Brain microvascular endothelial cell (primary cell): ENCODE results near the gene MFSD6.
"Not testable (repeated sequence)": the region's sequence is repeated elsewhere in the genome, so short reads cannot be mapped to it uniquely, and the experiment has no call there.

Experiments
- DNase-seq: peaks from one replicate; pipeline ENCODE4 v3.0.0-alpha.2; 2020
- H3K27ac ChIP-seq: fragments of 250-450 bp; sonication (Bioruptor Pico); 2 replicates; pipeline ENCODE4 v1.5.1; 2020; ENCODE audit warnings: mild to moderate bottlenecking, moderate library complexity
- H3K27me3 ChIP-seq: fragments of 250-450 bp; sonication (Bioruptor Pico); replicated peaks from 2 replicates; pipeline ENCODE4 v1.5.1; 2020; ENCODE audit warnings: mild to moderate bottlenecking
- H3K36me3 ChIP-seq: fragments of 250-450 bp; sonication (Bioruptor Pico); replicated peaks from 2 replicates; pipeline ENCODE4 v1.5.1; 2020; ENCODE audit warnings: mild to moderate bottlenecking
- H3K4me3 ChIP-seq: 2 replicates; pipeline ENCODE4 v1.5.1; 2011; ENCODE audit warnings: low read depth, mild to moderate bottlenecking, control low read depth, low read length, moderate library complexity
- CTCF ChIP-seq: IDR thresholded peaks from 2 replicates; pipeline ENCODE4 v1.5.1; 2011; ENCODE audit warnings: low read depth, mild to moderate bottlenecking, moderate library complexity, low read length, control low read depth, inconsistent platforms; ENCODE audit errors: missing control alignments
- in situ Hi-C: cut with HindIII; loops from 2 replicates; pipeline ENCODE4 v1.10.0; 2017; ENCODE audit warnings: low sequenced_read_pairs, low pct_ligation_motif_present

The MFSD6 gene

GRCh38 chr2:190501702-190502407, 93.7 kb downstream of the MFSD6 start:
- TF ChIP-seq CTCF = no peak
- Histone ChIP-seq H3K27ac (no peak overlapping the region), H3K36me3 (no peaks in the 10 kb centered on the region), H3K27me3 (no peaks in the 10 kb centered on the region), H3K4me3 (no peak overlapping the region)
- no peak for DNase-seq
- in situ Hi-C loops = no loop called here

DNA sequence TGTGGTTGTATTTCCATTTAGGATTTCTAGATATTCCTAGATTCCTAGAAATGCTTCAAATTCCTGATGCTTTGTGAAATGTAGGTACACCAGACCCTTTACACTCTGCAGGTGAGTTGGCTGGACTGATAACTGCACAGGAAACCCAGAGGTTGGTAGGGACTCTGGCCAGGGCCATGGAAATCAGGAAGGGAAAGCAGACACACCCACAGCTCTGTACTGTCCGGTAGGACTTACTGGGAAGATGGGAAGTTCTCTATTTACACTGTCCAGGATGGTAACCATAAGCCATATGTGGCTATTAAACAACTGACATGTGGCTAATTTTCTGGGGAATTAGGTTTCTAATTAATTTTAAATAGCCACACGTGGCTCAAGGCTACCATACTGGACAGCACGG, 94.9 kb downstream of the MFSD6 start:
- in situ Hi-C loops = no loop called here
- H3K27ac ChIP-seq = no peak overlapping the region

DNA sequence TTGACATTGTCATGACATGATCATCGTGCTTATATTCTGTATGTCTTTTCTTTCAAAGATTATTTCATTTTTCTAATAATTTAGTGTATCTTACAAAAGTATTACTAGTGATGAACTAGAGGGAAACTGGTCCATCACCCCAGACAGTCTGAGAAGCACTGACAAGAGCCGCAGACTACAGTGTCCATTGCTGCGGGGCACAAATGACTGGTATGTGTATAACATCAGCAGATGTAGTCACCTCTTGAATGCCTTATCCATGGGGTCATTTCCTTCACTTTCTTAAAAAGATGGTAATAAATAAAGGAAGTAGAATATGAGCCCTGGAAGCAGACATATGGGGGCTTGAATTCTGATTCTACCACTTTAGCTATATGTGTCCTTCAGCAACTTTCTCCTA, 96.8 kb downstream of the MFSD6 start:
- in situ Hi-C loops = no loop called here
- H3K27ac ChIP-seq = no peak overlapping the region
- no peaks in the 10 kb centered on the region for H3K27me3 ChIP-seq
- no peak for TF ChIP-seq CTCF
- no peaks in the 10 kb centered on the region for H3K36me3 ChIP-seq
- H3K4me3 ChIP-seq = no peak overlapping the region
- no peak for DNase-seq

More for the DNA sequence above, 94.9 kb downstream of the MFSD6 start:
- no peak for DNase-seq
- Histone ChIP-seq H3K4me3 (no peak overlapping the region), H3K27me3 (no peaks in the 10 kb centered on the region), H3K36me3 (no peaks in the 10 kb centered on the region)
- no peak for TF ChIP-seq CTCF

GRCh38 chr2:190505696-190506095, 97.5 kb downstream of the MFSD6 start:
- DNase-seq = no peak
- TF ChIP-seq CTCF = no peak
- Histone ChIP-seq H3K4me3 (no peak overlapping the region), H3K27me3 (no peaks in the 10 kb centered on the region), H3K27ac (no peak overlapping the region), H3K36me3 (no peaks in the 10 kb centered on the region)
- in situ Hi-C loops = no loop called here

DNA sequence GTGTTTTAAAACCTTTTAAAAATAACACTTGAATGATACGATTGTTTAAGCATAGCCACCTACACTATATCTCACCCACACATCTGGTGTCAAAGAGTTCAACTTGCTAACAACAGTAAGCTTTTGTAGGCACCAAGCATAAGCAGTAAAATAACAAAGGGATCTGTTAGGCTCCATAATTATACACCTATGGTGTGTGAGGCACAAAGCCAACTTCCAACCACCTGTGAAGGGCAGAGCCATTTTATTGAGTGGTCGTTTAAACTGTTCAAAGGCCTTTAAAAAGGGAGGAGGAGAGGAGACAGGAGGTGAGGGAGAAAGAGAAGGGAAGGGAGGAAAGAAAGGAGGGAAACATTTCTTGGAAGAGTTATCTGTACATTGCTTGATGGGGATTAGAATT, 98.5 kb downstream of the MFSD6 start:
- DNase-seq = no peak
- no peak overlapping the region for H3K27ac ChIP-seq
- no peaks in the 10 kb centered on the region for H3K27me3 ChIP-seq
- no peak for TF ChIP-seq CTCF
- in situ Hi-C loops = no loop called here
- no peaks in the 10 kb centered on the region for H3K36me3 ChIP-seq
- H3K4me3 ChIP-seq = no peak overlapping the region

DNA sequence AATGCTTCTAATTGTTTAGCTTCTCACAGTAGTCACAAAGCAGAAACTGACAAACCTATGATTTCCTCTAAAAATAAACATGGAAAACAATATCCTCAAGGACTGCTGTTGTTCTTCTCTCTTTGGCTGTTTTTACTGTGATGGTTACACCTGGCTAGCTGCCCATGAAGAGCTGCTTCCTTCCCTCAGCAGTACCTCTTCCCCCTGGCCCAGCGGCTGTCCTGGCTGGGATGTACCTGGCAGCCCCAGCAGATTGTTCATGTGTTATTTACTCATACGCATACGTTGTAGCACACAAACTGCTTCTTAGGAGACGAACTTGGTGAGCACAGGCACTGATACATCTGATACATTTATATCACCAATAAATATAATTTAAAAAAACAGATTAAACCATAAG, 99.0 kb downstream of the MFSD6 start:
- Histone ChIP-seq H3K36me3 (no peaks in the 10 kb centered on the region), H3K27me3 (no peaks in the 10 kb centered on the region), H3K4me3 (no peak overlapping the region), H3K27ac (no peak overlapping the region)
- DNase-seq = no peak
- TF ChIP-seq CTCF = no peak
- in situ Hi-C loops = no loop called here

GRCh38 chr2:190509895-190510294, 101.7 kb downstream of the MFSD6 start:
- H3K4me3 ChIP-seq, H3K36me3 ChIP-seq, in situ Hi-C loops: not testable (repeated sequence)

More at GRCh38 chr2:190509895-190510294, 101.7 kb downstream of the MFSD6 start:
- DNase-seq, H3K27me3 ChIP-seq, H3K27ac ChIP-seq: not testable (repeated sequence)
